ENCODE measurements around the gene ZNF821. TPM values are rescaled to one million over a fixed set of nuclear protein-coding genes. Genes with fewer than 3 reads are reported as not detected.

Gene ZNF821
- total RNA-seq (2022) = 12.3 and 13.1 TPM in 2 replicates
- Bru-seq, nascent RNA = percentile 61 among the genes with signal in this experiment
- percentile 60 among the genes with signal in this experiment for BruChase-seq, experiment 1, labeled RNA remaining after a 6-hour chase
- BruChase-seq, experiment 2, labeled RNA remaining after a 2-hour chase = percentile 56 among the genes with signal in this experiment
- long read RNA-seq, partial matches to known transcripts = 0 of 24 reads
- long read RNA-seq, other reads (novel, unspliced or antisense) = 21 of 24 reads

- peak; percentile 75 for TF ChIP-seq CTCF (IDR thresholded peaks at IDR 0.05; ENCODE audit: unreplicated experiment)
- H3K4me1 Mint-ChIP-seq (ENCODE audit: low read depth, unreplicated experiment) = peaks cover 22% of the 10 kb centered on the region
- peak within 1 kb of the TSS; percentile 96 for H3K4me3 Mint-ChIP-seq (ENCODE audit: low read depth, unreplicated experiment)
- H3K9me3 Mint-ChIP-seq (ENCODE audit: low read depth, unreplicated experiment) = no peaks in the 10 kb centered on the region
- BruUV-seq (replicated peaks) = no TSS peak
- H3K27me3 Mint-ChIP-seq (ENCODE audit: unreplicated experiment) = no peaks in the 10 kb centered on the region
- H3K27ac Mint-ChIP-seq (ENCODE audit: unreplicated experiment) = peak within 1 kb of the TSS; percentile 87
- CTCF ChIA-PET = interaction anchor here (0.6 to 3.2 kb wide), 5 partner anchors 10 to 179 kb away, joined by 3 to 26 read pairs (median 3); partner anchors contain the start of gene IST1
- intact Hi-C loops (cut with micrococcal nuclease; ENCODE audit: unreplicated experiment) = loop anchor here (2.0 kb wide), 1 partner anchor 77 kb away; no protein-coding TSS in a partner anchor
- DNase-seq = peak; percentile 90
- H3K36me3 Mint-ChIP-seq (ENCODE audit: insufficient read depth, unreplicated experiment) = peaks cover 28% of the 10 kb centered on the region
Observed at GRCh38 chr16:71883849-71884638, at the start of gene ZNF821. Gene ZNF821 (minus strand): TSS chr16:71884182. CDS start chr16:71879946, 4,236 bp downstream.

- Mint-ChIP-seq H3K4me3 (ENCODE audit: low read depth, unreplicated experiment) (no peak overlapping the region), H3K27ac (ENCODE audit: unreplicated experiment) (no peak overlapping the region), H3K9me3 (ENCODE audit: low read depth, unreplicated experiment) (no peaks in the 10 kb centered on the region), H3K27me3 (ENCODE audit: unreplicated experiment) (no peaks in the 10 kb centered on the region), H3K4me1 (ENCODE audit: low read depth, unreplicated experiment) (peaks cover 9% of the 10 kb centered on the region), H3K36me3 (ENCODE audit: insufficient read depth, unreplicated experiment) (peaks cover 50% of the 10 kb centered on the region)
- no TSS peak for BruUV-seq (replicated peaks)
- CTCF ChIA-PET = no interaction called here
- intact Hi-C loops (cut with micrococcal nuclease; ENCODE audit: unreplicated experiment) = no loop called here
- no peak for DNase-seq
- TF ChIP-seq CTCF (IDR thresholded peaks at IDR 0.05; ENCODE audit: unreplicated experiment) = no peak
Observed at GRCh38 chr16:71933017-71933416, 49.0 kb upstream of the ZNF821 start.

- CTCF ChIA-PET = no interaction called here
- Mint-ChIP-seq H3K4me1 (ENCODE audit: low read depth, unreplicated experiment) (peaks cover 23% of the 10 kb centered on the region), H3K36me3 (ENCODE audit: insufficient read depth, unreplicated experiment) (peaks cover 64% of the 10 kb centered on the region), H3K9me3 (ENCODE audit: low read depth, unreplicated experiment) (no peaks in the 10 kb centered on the region), H3K27me3 (ENCODE audit: unreplicated experiment) (no peaks in the 10 kb centered on the region), H3K4me3 (ENCODE audit: low read depth, unreplicated experiment) (no peak overlapping the region), H3K27ac (ENCODE audit: unreplicated experiment) (no peak overlapping the region)
- DNase-seq = no peak
- intact Hi-C loops (cut with micrococcal nuclease; ENCODE audit: unreplicated experiment) = no loop called here
- TF ChIP-seq CTCF (IDR thresholded peaks at IDR 0.05; ENCODE audit: unreplicated experiment) = no peak
- BruUV-seq (replicated peaks) = no TSS peak
Observed at GRCh38 chr16:71931599-71931998, 47.6 kb upstream of the ZNF821 start.

GRCh38 chr16:71931001-71931400, 47.0 kb upstream of the ZNF821 start:
- DNase-seq = no peak
- no TSS peak for BruUV-seq (replicated peaks)
- Mint-ChIP-seq H3K27me3 (ENCODE audit: unreplicated experiment) (no peaks in the 10 kb centered on the region), H3K4me1 (ENCODE audit: low read depth, unreplicated experiment) (peaks cover 28% of the 10 kb centered on the region), H3K9me3 (ENCODE audit: low read depth, unreplicated experiment) (no peaks in the 10 kb centered on the region), H3K4me3 (ENCODE audit: low read depth, unreplicated experiment) (no peak overlapping the region), H3K36me3 (ENCODE audit: insufficient read depth, unreplicated experiment) (peaks cover 70% of the 10 kb centered on the region), H3K27ac (ENCODE audit: unreplicated experiment) (no peak overlapping the region)
- TF ChIP-seq CTCF (IDR thresholded peaks at IDR 0.05; ENCODE audit: unreplicated experiment) = no peak
- CTCF ChIA-PET = no interaction called here
- intact Hi-C loops (cut with micrococcal nuclease; ENCODE audit: unreplicated experiment) = no loop called here
